Left lung (tissue), 10 donors: ENCODE measurements around the gene BRSK2. TPM values are rescaled to one million over a fixed set of nuclear protein-coding genes. Genes with fewer than 3 reads are reported as not detected.
"Not testable (repeated sequence)": the region's sequence is repeated elsewhere in the genome, so short reads cannot be mapped to it uniquely, and the experiment has no call there.

Source experiments
- ATAC-seq: fragments of 200-7000 bp; cut with Tn5 transposase; one replicate; pipeline ENCODE4 v1.9.1; 2020; ENCODE audit warnings: moderate library complexity
- DNase-seq, 4 donors: peaks; one replicate each; pipeline ENCODE4 v3.0.0-alpha.2; 2013 to 2020
- H3K27ac ChIP-seq, 2 donors: fragments of 200-600 bp; sonication (generic) in 1 of 2; one replicate each; pipeline versions ENCODE4 v1.5.0 to v1.8.0; 2020 to 2021
- H3K27me3 ChIP-seq, 2 donors: fragments of 200-600 bp; sonication (generic) in 1 of 2; one replicate each; pipeline versions ENCODE4 v1.5.0 to v1.8.0; 2020 to 2021
- H3K36me3 ChIP-seq, 2 donors: fragments of 200-600 bp; sonication (generic) in 1 of 2; one replicate each; pipeline versions ENCODE4 v1.5.0 to v1.8.0; 2020 to 2021
- H3K4me1 ChIP-seq, 2 donors: fragments of 200-600 bp; one replicate each; pipeline ENCODE4 v1.8.0; 2021
- H3K4me3 ChIP-seq, 2 donors: fragments of 200-600 bp; sonication (generic) in 1 of 2; one replicate each; pipeline versions ENCODE4 v1.5.0 to v1.8.0; 2020 to 2021; ENCODE audit warnings: mild to moderate bottlenecking in 1 of 2
- H3K9me3 ChIP-seq, 2 donors: fragments of 200-600 bp; sonication (generic) in 1 of 2; one replicate each; pipeline versions ENCODE4 v1.5.0 to v1.8.0; 2020 to 2021
- CTCF ChIP-seq, 2 donors: fragments of 200-600 bp; sonication (generic) in 1 of 2; IDR thresholded peaks; one replicate each; pipeline versions ENCODE4 v1.5.0 to v1.8.0; 2021; ENCODE audit warnings: antibody characterized with exemption in 2 of 2
- intact Hi-C, 2 donors: fragments of 100-400 bp; cut with DNase I; formaldehyde crosslinking; loops; one replicate each; pipeline versions ENCODE4 v1.11.2 to v1.14.2; 2022
- polyA plus RNA-seq, 6 donors: library from polyadenylated mRNA; unstranded; fragments of 120-200 nt; gene quantifications; one replicate each; pipeline ENCODE4 v1.2.1, GENCODE V29; 2013; ENCODE audit not compliant: insufficient read length in 6 of 6
- total RNA-seq, 2 donors: library from RNA; stranded (reverse); fragmentation: NEBNext Ultra II Directional; extraction: Animal tissue kit (Norgen Biotek cat#: 25700); gene quantifications; one replicate each; pipeline ENCODE4 v1.2.1, GENCODE V29; 2021
- donor health status: DM: no; HTN: yes; CAD: no.
- donor health status: DM: no; HTN: no; CAD: no.

The BRSK2 gene
- total and polyA plus RNA-seq, 8 donors, result 0.13 to 1.1 (median 0.69) TPM

DNA sequence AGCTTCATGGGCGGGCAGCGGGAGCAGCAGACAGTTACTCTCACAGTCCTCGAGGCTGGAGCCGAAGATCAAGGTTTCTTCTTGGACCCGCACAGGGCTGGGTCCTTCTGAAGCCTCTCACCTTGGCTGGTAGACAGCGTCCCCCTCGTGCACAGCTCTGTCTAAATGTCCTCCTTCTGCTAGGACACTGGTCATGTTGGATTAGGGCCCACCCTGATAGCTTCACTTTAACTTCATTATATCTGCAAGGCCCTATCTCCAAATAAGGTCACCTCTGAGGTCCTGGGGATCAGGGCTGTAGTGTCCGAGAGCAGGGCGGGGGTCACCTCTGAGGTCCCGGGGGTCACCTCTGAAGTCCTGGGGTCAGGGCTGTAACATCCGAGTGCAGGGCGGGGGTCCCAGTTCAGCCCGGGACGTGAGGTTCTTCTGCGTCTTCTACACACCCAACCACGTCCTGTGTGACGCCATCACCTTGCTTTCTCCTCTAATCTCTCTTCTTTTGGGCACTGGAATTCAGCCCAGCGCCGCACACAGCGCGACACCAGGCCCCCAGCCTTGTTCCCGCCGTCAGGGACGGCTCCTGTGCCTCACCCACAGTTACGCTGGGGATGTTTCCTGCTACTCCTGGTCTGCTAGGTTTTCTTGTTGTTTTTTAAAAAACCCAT lies 46.2 kb upstream of the BRSK2 start:
- Histone ChIP-seq H3K36me3 (no peaks in the 10 kb centered on the region), H3K4me3 (no peak overlapping the region), H3K9me3 (no peaks in the 10 kb centered on the region), H3K27me3 (peaks cover 0 to 22% of the 10 kb centered on the region in 2 donors), H3K27ac (no peak overlapping the region), H3K4me1 (no peaks in the 10 kb centered on the region)
- intact Hi-C loops, result no loop called here
- DNase-seq (no peak), ATAC-seq (no peak)
- no peak for TF ChIP-seq CTCF (IDR thresholded peaks at IDR 0.05)

- no peak for DNase-seq
- H3K27me3 ChIP-seq, result peaks cover 0 to 28% of the 10 kb centered on the region in 2 donors
- no peaks in the 10 kb centered on the region for H3K4me1 ChIP-seq
- no peak overlapping the region for H3K27ac ChIP-seq
- no peaks in the 10 kb centered on the region for H3K36me3 ChIP-seq
- intact Hi-C loops, result no loop called here
- no peaks in the 10 kb centered on the region for H3K9me3 ChIP-seq
- H3K4me3 ChIP-seq, result no peak overlapping the region
- no peak for ATAC-seq
- TF ChIP-seq CTCF (IDR thresholded peaks at IDR 0.05), result no peak
These were observed 45.6 kb upstream of the BRSK2 start for GRCh38 chr11:1344056-1344635.

GRCh38 chr11:1345737-1346513 lies 43.8 kb upstream of the BRSK2 start:
- Histone ChIP-seq H3K27ac (no peak overlapping the region), H3K27me3 (peaks cover 0 to 44% of the 10 kb centered on the region in 2 donors), H3K9me3 (no peaks in the 10 kb centered on the region), H3K4me1 (no peaks in the 10 kb centered on the region), H3K4me3 (no peak overlapping the region), H3K36me3 (no peaks in the 10 kb centered on the region)
- no peak for TF ChIP-seq CTCF (IDR thresholded peaks at IDR 0.05)
- DNase-seq (no peak), ATAC-seq (no peak)
- intact Hi-C loops, result no loop called here

DNA sequence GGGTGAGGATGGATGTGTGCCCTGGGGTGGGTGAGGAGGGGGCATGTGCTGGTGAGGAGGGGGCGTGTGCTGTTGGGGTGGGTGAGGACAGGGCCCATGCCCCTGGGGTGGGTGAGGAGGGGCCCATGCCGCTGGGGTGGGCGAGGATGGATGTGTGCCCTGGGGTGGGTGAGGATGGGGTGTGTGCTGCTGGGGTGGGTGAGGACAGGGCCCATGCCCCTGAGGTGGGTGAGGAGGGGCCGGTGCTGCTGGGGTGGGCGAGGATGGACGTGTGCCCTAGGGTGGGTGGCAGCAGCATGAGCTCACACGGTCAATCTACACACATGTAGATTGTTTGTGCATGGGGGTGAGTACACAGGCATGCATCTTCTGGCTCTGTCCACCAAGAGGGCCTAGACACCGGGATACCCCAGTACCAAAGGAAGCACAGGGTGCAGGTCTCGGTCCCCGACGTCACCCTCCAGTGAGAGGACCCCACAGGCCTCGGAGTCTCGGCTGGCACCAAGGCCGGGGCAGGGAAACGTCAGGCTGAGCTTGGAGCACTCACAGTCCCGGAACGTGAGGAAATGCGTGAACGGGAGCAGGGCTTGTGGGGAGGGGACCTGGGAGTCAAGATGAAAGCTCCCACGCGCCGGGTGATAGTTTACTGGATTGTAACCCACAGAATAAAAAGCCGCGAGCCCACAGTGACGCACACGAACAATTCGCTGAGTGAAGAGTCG lies 42.9 kb upstream of the BRSK2 start:
- Histone ChIP-seq H3K9me3 (no peaks in the 10 kb centered on the region), H3K36me3 (no peaks in the 10 kb centered on the region), H3K4me1 (no peaks in the 10 kb centered on the region), H3K4me3 (no peak overlapping the region), H3K27ac (no peak overlapping the region), H3K27me3 (peaks cover 0 to 49% of the 10 kb centered on the region in 2 donors)
- intact Hi-C loops, result no loop called here
- DNase-seq (no peak), ATAC-seq (no peak)
- no peak for TF ChIP-seq CTCF (IDR thresholded peaks at IDR 0.05)

- intact Hi-C loops, H3K36me3 ChIP-seq, ATAC-seq: not testable (repeated sequence)
These were observed 42.2 kb upstream of the BRSK2 start for GRCh38 chr11:1347411-1347999.

More at GRCh38 chr11:1347411-1347999, 42.2 kb upstream of the BRSK2 start:
- not testable (repeated sequence) for H3K4me1 ChIP-seq, DNase-seq, H3K4me3 ChIP-seq, H3K9me3 ChIP-seq, H3K27ac ChIP-seq
- H3K27me3 ChIP-seq, result peaks cover 0 to 49% of the 10 kb centered on the region in 2 donors
